ENCODE results near the gene CNPPD1.

DNA sequence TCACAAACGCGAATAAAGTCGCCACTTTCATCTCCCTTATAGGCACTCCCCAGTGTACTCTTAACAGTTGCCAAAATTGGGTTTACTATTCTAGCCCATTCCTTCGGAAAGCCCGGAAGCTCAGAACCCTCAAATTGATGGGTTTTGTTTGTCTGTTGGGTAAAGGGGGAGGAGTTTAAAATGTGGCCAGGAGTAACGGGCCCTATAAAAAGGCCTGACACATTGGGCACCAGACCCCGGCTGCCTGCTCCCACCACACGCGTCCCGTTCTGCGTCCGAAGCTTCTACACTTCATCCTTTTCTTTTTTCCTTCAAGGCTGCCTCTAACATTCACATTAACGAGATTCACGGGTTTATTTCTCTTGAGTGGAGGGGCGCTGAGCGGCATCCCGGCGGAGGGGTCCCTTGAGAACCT is 16.9 kb downstream of the CNPPD1 start:
- TF ChIP-seq POLR2AphosphoS5 (IDR thresholded peaks at IDR 0.05) (no peak), POLR2A (IDR thresholded peaks at IDR 0.05) (no peak)
- TF ChIP-seq, protein P1, sequence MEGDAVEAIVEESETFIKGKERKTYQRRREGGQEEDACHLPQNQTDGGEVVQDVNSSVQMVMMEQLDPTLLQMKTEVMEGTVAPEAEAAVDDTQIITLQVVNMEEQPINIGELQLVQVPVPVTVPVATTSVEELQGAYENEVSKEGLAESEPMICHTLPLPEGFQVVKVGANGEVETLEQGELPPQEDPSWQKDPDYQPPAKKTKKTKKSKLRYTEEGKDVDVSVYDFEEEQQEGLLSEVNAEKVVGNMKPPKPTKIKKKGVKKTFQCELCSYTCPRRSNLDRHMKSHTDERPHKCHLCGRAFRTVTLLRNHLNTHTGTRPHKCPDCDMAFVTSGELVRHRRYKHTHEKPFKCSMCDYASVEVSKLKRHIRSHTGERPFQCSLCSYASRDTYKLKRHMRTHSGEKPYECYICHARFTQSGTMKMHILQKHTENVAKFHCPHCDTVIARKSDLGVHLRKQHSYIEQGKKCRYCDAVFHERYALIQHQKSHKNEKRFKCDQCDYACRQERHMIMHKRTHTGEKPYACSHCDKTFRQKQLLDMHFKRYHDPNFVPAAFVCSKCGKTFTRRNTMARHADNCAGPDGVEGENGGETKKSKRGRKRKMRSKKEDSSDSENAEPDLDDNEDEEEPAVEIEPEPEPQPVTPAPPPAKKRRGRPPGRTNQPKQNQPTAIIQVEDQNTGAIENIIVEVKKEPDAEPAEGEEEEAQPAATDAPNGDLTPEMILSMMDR (IDR thresholded peaks at IDR 0.05): no peak
